OCI-LY1 (cell line): ENCODE results near the gene PCSK7.

Experiments used
- H2AFZ ChIP-seq: fragments of 200-600 bp; sonication (generic), shearing (Covaris generic); 2 replicates; pipeline ENCODE4 v1.6.0; 2014; ENCODE audit warnings: antibody characterized with exemption, mild to moderate bottlenecking, low read length
- H3F3A ChIP-seq: fragments of 200-600 bp; sonication (generic), shearing (Covaris generic); 2 replicates; pipeline ENCODE4 v1.6.0; 2014; ENCODE audit warnings: mild to moderate bottlenecking, antibody characterized with exemption, low read length, moderate library complexity; ENCODE audit not compliant: insufficient read depth
- H3K27ac ChIP-seq: fragments of 200-600 bp; sonication (generic); 2 replicates; pipeline ENCODE4 v1.5.1; 2014; ENCODE audit warnings: low read length, mixed run types, mild to moderate bottlenecking, low read depth; ENCODE audit not compliant: poor library complexity, severe bottlenecking
- H3K27me3 ChIP-seq: fragments of 200-600 bp; sonication (generic); 2 replicates; pipeline ENCODE4 v1.6.0; 2014; ENCODE audit warnings: antibody characterized with exemption, mild to moderate bottlenecking, low read length, moderate library complexity; ENCODE audit not compliant: insufficient read depth
- H3K36me3 ChIP-seq: fragments of 200-600 bp; sonication (generic); 2 replicates; pipeline ENCODE4 v1.6.1; 2014; ENCODE audit warnings: mild to moderate bottlenecking, antibody characterized with exemption, low read length, moderate library complexity, mixed read lengths; ENCODE audit not compliant: insufficient read depth
- H3K4me1 ChIP-seq: fragments of 200-600 bp; sonication (generic); 2 replicates; pipeline ENCODE4 v1.5.1; 2014; ENCODE audit warnings: mild to moderate bottlenecking, low read length, moderate library complexity; ENCODE audit not compliant: insufficient read depth, severe bottlenecking
- H3K4me2 ChIP-seq: fragments of 200-600 bp; sonication (generic), shearing (Covaris generic); 2 replicates; pipeline ENCODE4 v1.6.1; 2014; ENCODE audit warnings: low read length
- H3K4me3 ChIP-seq: fragments of 200-600 bp; sonication (generic); 2 replicates; pipeline ENCODE4 v1.5.1; 2014; ENCODE audit warnings: low read length, low read depth, mild to moderate bottlenecking, mixed read lengths; ENCODE audit not compliant: poor library complexity, severe bottlenecking
- H3K79me2 ChIP-seq: fragments of 200-600 bp; shearing (Covaris generic); 2 replicates; pipeline ENCODE4 v1.6.1; 2016; ENCODE audit warnings: mixed run types, low read length, mixed read lengths; ENCODE audit not compliant: insufficient read depth
- H3K9ac ChIP-seq: fragments of 200-600 bp; sonication (generic), shearing (Covaris generic); 2 replicates; pipeline ENCODE4 v1.6.1; 2014; ENCODE audit warnings: mild to moderate bottlenecking, low read length, mixed read lengths
- H3K9me2 ChIP-seq: fragments of 200-600 bp; sonication (generic), shearing (Covaris generic); 2 replicates; pipeline ENCODE4 v1.6.1; 2014; ENCODE audit warnings: low read depth, mild to moderate bottlenecking, low read length, mixed read lengths
- H3K9me3 ChIP-seq: fragments of 200-600 bp; shearing (Covaris generic); 2 replicates; pipeline ENCODE4 v1.6.1; 2014; ENCODE audit warnings: low read length, mixed read lengths
- H4K20me1 ChIP-seq: fragments of 200-600 bp; sonication (generic), shearing (Covaris generic); 2 replicates; pipeline ENCODE4 v1.6.0; 2016; ENCODE audit warnings: mild to moderate bottlenecking, low read length; ENCODE audit not compliant: insufficient read depth
- CTCF ChIP-seq: fragments of 200-600 bp; sonication (generic), shearing (Covaris generic); IDR thresholded peaks from 2 replicates; pipeline ENCODE4 v1.5.1; 2017; ENCODE audit warnings: mild to moderate bottlenecking, antibody characterized with exemption, low read length, moderate library complexity, mixed read lengths
- EZH2 ChIP-seq: fragments of 200-600 bp; sonication (generic), shearing (Covaris generic); IDR thresholded peaks from 2 replicates; pipeline ENCODE4 v1.8.0; 2017; ENCODE audit warnings: borderline replicate concordance, mixed run types, mild to moderate bottlenecking, antibody characterized with exemption, low read length, moderate library complexity, mixed read lengths

The PCSK7 gene

GRCh38 chr11:117195258-117195657, 36.6 kb downstream of the PCSK7 start:
- no peak for TF ChIP-seq CTCF
- TF ChIP-seq EZH2: no peak
- Histone ChIP-seq H3K4me3 (no peak overlapping the region), H3K27ac (no peak overlapping the region), H3K4me2 (no peak overlapping the region), H3K4me1 (no peaks in the 10 kb centered on the region), H3K27me3 (no peaks in the 10 kb centered on the region), H3K9ac (no peak overlapping the region), H3K36me3 (no peaks in the 10 kb centered on the region; the same call in none of the 2 replicates), H3F3A (no peaks in the 10 kb centered on the region), H2AFZ (no peak overlapping the region), H3K79me2 (no peaks in the 10 kb centered on the region), H3K9me2 (no peaks in the 10 kb centered on the region), H3K9me3 (no peaks in the 10 kb centered on the region), H4K20me1 (no peaks in the 10 kb centered on the region)

GRCh38 chr11:117194267-117194666, 37.6 kb downstream of the PCSK7 start:
- H2AFZ ChIP-seq: no peak overlapping the region
- H3K4me1 ChIP-seq: peaks cover 8% of the 10 kb centered on the region
- no peaks in the 10 kb centered on the region for H4K20me1 ChIP-seq
- no peak overlapping the region for H3K27ac ChIP-seq
- TF ChIP-seq EZH2 (no peak), CTCF (no peak)
- H3F3A ChIP-seq: no peaks in the 10 kb centered on the region
- H3K27me3 ChIP-seq: no peaks in the 10 kb centered on the region
- H3K79me2 ChIP-seq: no peaks in the 10 kb centered on the region
- H3K36me3 ChIP-seq: peaks cover 8% of the 10 kb centered on the region
- H3K4me3 ChIP-seq: no peak overlapping the region
- H3K4me2 ChIP-seq: no peak overlapping the region
- H3K9ac ChIP-seq: no peak overlapping the region
- no peaks in the 10 kb centered on the region for H3K9me2 ChIP-seq
- no peaks in the 10 kb centered on the region for H3K9me3 ChIP-seq

- no peak for TF ChIP-seq CTCF
- no peak for TF ChIP-seq EZH2
- no peak overlapping the region for H3K27ac ChIP-seq
- peaks cover 16% of the 10 kb centered on the region for H3K36me3 ChIP-seq
These were observed 38.5 kb downstream of the PCSK7 start for GRCh38 chr11:117193130-117194020.

More at GRCh38 chr11:117193130-117194020, 38.5 kb downstream of the PCSK7 start:
- Histone ChIP-seq H3K4me2 (no peak overlapping the region), H3K9me2 (no peaks in the 10 kb centered on the region), H3K4me3 (no peak overlapping the region), H3K9me3 (no peaks in the 10 kb centered on the region), H3K9ac (no peak overlapping the region), H3K27me3 (no peaks in the 10 kb centered on the region), H4K20me1 (no peaks in the 10 kb centered on the region), H2AFZ (no peak overlapping the region), H3K4me1 (peaks cover 13% of the 10 kb centered on the region), H3K79me2 (no peaks in the 10 kb centered on the region), H3F3A (no peaks in the 10 kb centered on the region)
